Neuronal stem cell (in vitro differentiated cells): ENCODE data around the gene MALT1.

ENCODE experiments used
- DNase-seq: peaks from one replicate; pipeline ENCODE4 v3.0.0-alpha.2; 2013; ENCODE audit warnings: low spot score
- H2AFZ ChIP-seq: one replicate; pipeline ENCODE4 v1.6.1; 2013; ENCODE audit warnings: mild to moderate bottlenecking, low read length, inconsistent platforms
- H2AK5ac ChIP-seq: 2 replicates; pipeline ENCODE4 v1.6.1; 2013; ENCODE audit warnings: low read depth, mild to moderate bottlenecking, inconsistent platforms, low read length, moderate library complexity, mixed read lengths
- H2BK120ac ChIP-seq: 2 replicates; pipeline ENCODE4 v1.6.1; 2013; ENCODE audit warnings: low read depth, mild to moderate bottlenecking, inconsistent platforms, low read length, moderate library complexity, mixed read lengths
- H2BK12ac ChIP-seq: one replicate; pipeline ENCODE4 v1.6.1; 2013; ENCODE audit warnings: low read length, inconsistent platforms
- H2BK15ac ChIP-seq: 2 replicates; pipeline ENCODE4 v1.6.1; 2013; ENCODE audit warnings: mild to moderate bottlenecking, low read length, inconsistent platforms, mixed read lengths
- H2BK5ac ChIP-seq: one replicate; pipeline ENCODE4 v1.6.1; 2013; ENCODE audit warnings: inconsistent platforms, mild to moderate bottlenecking, low read length, moderate library complexity
- H3K14ac ChIP-seq: one replicate; pipeline ENCODE4 v1.6.1; 2013; ENCODE audit warnings: low read length, inconsistent platforms
- H3K18ac ChIP-seq: 2 replicates; pipeline ENCODE4 v1.6.1; 2013; ENCODE audit warnings: low read length, inconsistent platforms
- H3K23ac ChIP-seq: 2 replicates; pipeline ENCODE4 v1.6.1; 2013; ENCODE audit warnings: low read depth, mild to moderate bottlenecking, mixed read lengths, low read length, inconsistent platforms; ENCODE audit not compliant: poor library complexity
- H3K27ac ChIP-seq: replicated peaks from 3 replicates; pipeline ENCODE4 v1.5.1; 2013; ENCODE audit warnings: low read length, inconsistent platforms
- H3K27me3 ChIP-seq, 3 experiments: 2 replicates each; pipeline ENCODE4 v1.6.1; 2013; ENCODE audit warnings: low read length in 3 of 3, mild to moderate bottlenecking in 2 of 3, inconsistent platforms in 1 of 3, low read depth in 1 of 3, mixed read lengths in 1 of 3, moderate library complexity in 1 of 3; ENCODE audit not compliant: control insufficient read depth in 3 of 3, insufficient read depth in 3 of 3
- H3K36me3 ChIP-seq, 2 donors: replicated peaks in 1 of 2; 2 replicates each; pipeline ENCODE4 v1.6.1; 2013; ENCODE audit warnings: low read length in 2 of 2; ENCODE audit not compliant: control insufficient read depth in 2 of 2, insufficient read depth in 2 of 2
- H3K4ac ChIP-seq: 2 replicates; pipeline ENCODE4 v1.6.1; 2013; ENCODE audit warnings: inconsistent platforms, mild to moderate bottlenecking, low read length, moderate library complexity
- H3K4me1 ChIP-seq, 2 donors: 1 replicate in 1 of 2; 2 replicates in 1 of 2; pipeline ENCODE4 v1.6.1; 2013; ENCODE audit warnings: low read length in 2 of 2, low read depth in 1 of 2; ENCODE audit not compliant: control insufficient read depth in 2 of 2, insufficient read depth in 1 of 2
- H3K4me2 ChIP-seq: one replicate; pipeline ENCODE4 v1.6.1; 2013; ENCODE audit warnings: mild to moderate bottlenecking, low read length, inconsistent platforms; ENCODE audit not compliant: insufficient read depth, poor library complexity, severe bottlenecking
- H3K4me3 ChIP-seq, 2 donors: 2 replicates each; pipeline ENCODE4 v1.5.1; 2013; ENCODE audit warnings: low read length in 2 of 2, mild to moderate bottlenecking in 2 of 2, inconsistent platforms in 1 of 2, moderate library complexity in 1 of 2
- H3K79me1 ChIP-seq: one replicate; pipeline ENCODE4 v1.6.1; 2013; ENCODE audit warnings: low read depth, mild to moderate bottlenecking, inconsistent platforms, low read length, moderate library complexity
- H3K9ac ChIP-seq: one replicate; pipeline ENCODE4 v1.6.1; 2013; ENCODE audit warnings: mild to moderate bottlenecking, low read depth, low read length, inconsistent platforms; ENCODE audit not compliant: poor library complexity
- H3K9me3 ChIP-seq, 2 donors: replicated peaks in 1 of 2; 2 replicates each; pipeline versions ENCODE3 to v1.6.1; 2013; ENCODE audit warnings: low read length in 2 of 2, mild to moderate bottlenecking in 2 of 2, inconsistent platforms in 1 of 2, low read depth in 1 of 2, mixed read lengths in 1 of 2, moderate library complexity in 1 of 2; ENCODE audit not compliant: control insufficient read depth in 2 of 2, insufficient read depth in 1 of 2
- H4K8ac ChIP-seq: one replicate; pipeline ENCODE4 v1.6.1; 2013; ENCODE audit warnings: low read depth, mild to moderate bottlenecking, inconsistent platforms, low read length, moderate library complexity
- H4K91ac ChIP-seq: one replicate; pipeline ENCODE4 v1.6.1; 2013; ENCODE audit warnings: low read length, low read depth, mild to moderate bottlenecking, inconsistent platforms; ENCODE audit not compliant: poor library complexity
- WGBS, 2 donors: extraction: QIAGEN DNeasy Blood & Tissue Kit; methylation state at CpG; one replicate each; pipeline ENCODE4 v1.1.7; 2013; ENCODE audit warnings: missing lambda C conversion rate in 2 of 2, mixed read lengths in 1 of 2; ENCODE audit not compliant: insufficient read length in 2 of 2, insufficient replicate concordance in 1 of 2; ENCODE audit errors: extremely low coverage in 2 of 2; 5-methylcytosine and 5-hydroxymethylcytosine counted together

Gene MALT1

GRCh38 chr18:58714259-58714658, 43.0 kb downstream of the MALT1 start:
- H2AFZ ChIP-seq, result no peak overlapping the region
- no peaks in the 10 kb centered on the region for H3K4me1 ChIP-seq
- H3K18ac ChIP-seq, result no peak overlapping the region
- no peak overlapping the region for H2BK12ac ChIP-seq
- no CpG with 5 or more reads among the region's 3 CpGs for WGBS, 2 donors
- H4K8ac ChIP-seq, result no peak overlapping the region
- H3K9ac ChIP-seq, result no peak overlapping the region
- peaks cover 0 to 88% of the 10 kb centered on the region in 2 donors for H3K36me3 ChIP-seq
- H3K4me2 ChIP-seq, result no peak overlapping the region
- no peaks in the 10 kb centered on the region for H3K9me3 ChIP-seq
- no peaks in the 10 kb centered on the region for H3K27me3 ChIP-seq
- H3K4ac ChIP-seq, result no peak overlapping the region
- H2BK15ac ChIP-seq, result no peak overlapping the region
- H3K4me3 ChIP-seq, result no peak overlapping the region
- no peak for DNase-seq
- no peak overlapping the region for H3K23ac ChIP-seq
- no peak overlapping the region for H3K27ac ChIP-seq
- no peaks in the 10 kb centered on the region for H3K79me1 ChIP-seq
- H4K91ac ChIP-seq, result no peak overlapping the region
- no peak overlapping the region for H2AK5ac ChIP-seq
- no peak overlapping the region for H3K14ac ChIP-seq
- H2BK120ac ChIP-seq, result no peak overlapping the region
- no peak overlapping the region for H2BK5ac ChIP-seq

GRCh38 chr18:58714821-58715220, 43.6 kb downstream of the MALT1 start:
- no peak overlapping the region for H3K9ac ChIP-seq
- no peaks in the 10 kb centered on the region for H3K4me1 ChIP-seq
- H2BK15ac ChIP-seq, result no peak overlapping the region
- H3K27ac ChIP-seq, result no peak overlapping the region
- H4K91ac ChIP-seq, result no peak overlapping the region
- WGBS, 2 donors, result no CpG with 5 or more reads among the region's 1 CpG
- H2BK12ac ChIP-seq, result no peak overlapping the region
- no peak overlapping the region for H3K18ac ChIP-seq
- no peak overlapping the region for H2BK120ac ChIP-seq
- H2AFZ ChIP-seq, result no peak overlapping the region
- no peaks in the 10 kb centered on the region for H3K27me3 ChIP-seq
- H3K9me3 ChIP-seq, result no peaks in the 10 kb centered on the region
- H3K23ac ChIP-seq, result no peak overlapping the region
- peaks cover 0 to 88% of the 10 kb centered on the region in 2 donors for H3K36me3 ChIP-seq
- no peak overlapping the region for H4K8ac ChIP-seq
- H2BK5ac ChIP-seq, result no peak overlapping the region
- H2AK5ac ChIP-seq, result no peak overlapping the region
- H3K79me1 ChIP-seq, result no peaks in the 10 kb centered on the region
- no peak overlapping the region for H3K4me3 ChIP-seq
- no peak overlapping the region for H3K4me2 ChIP-seq
- no peak overlapping the region for H3K4ac ChIP-seq
- no peak for DNase-seq
- no peak overlapping the region for H3K14ac ChIP-seq

- Histone ChIP-seq H3K18ac (no peak overlapping the region), H3K14ac (no peak overlapping the region), H3K27ac (no peak overlapping the region), H4K8ac (no peak overlapping the region), H2BK5ac (no peak overlapping the region), H2BK12ac (no peak overlapping the region), H3K23ac (no peak overlapping the region), H2AFZ (no peak overlapping the region), H3K36me3 (peaks cover 0 to 87% of the 10 kb centered on the region in 2 donors), H3K4me3 (no peak overlapping the region), H4K91ac (no peak overlapping the region), H2BK120ac (no peak overlapping the region), H2BK15ac (no peak overlapping the region), H3K27me3 (no peaks in the 10 kb centered on the region), H3K9ac (no peak overlapping the region), H3K4ac (no peak overlapping the region), H2AK5ac (no peak overlapping the region), H3K9me3 (no peaks in the 10 kb centered on the region), H3K79me1 (no peaks in the 10 kb centered on the region), H3K4me1 (no peaks in the 10 kb centered on the region), H3K4me2 (no peak overlapping the region)
- no peak for DNase-seq
- WGBS, 2 donors, result no CpG with 5 or more reads among the region's 2 CpGs
Measured at GRCh38 chr18:58715540-58715939, 44.3 kb downstream of the MALT1 start.

GRCh38 chr18:58716060-58716756, 44.9 kb downstream of the MALT1 start:
- Histone ChIP-seq H3K4me1 (no peaks in the 10 kb centered on the region), H2AK5ac (no peak overlapping the region), H3K14ac (no peak overlapping the region), H2BK15ac (no peak overlapping the region), H4K8ac (no peak overlapping the region), H3K36me3 (peaks cover 0 to 87% of the 10 kb centered on the region in 2 donors), H3K9ac (no peak overlapping the region), H2BK12ac (no peak overlapping the region), H2AFZ (no peak overlapping the region), H3K23ac (no peak overlapping the region), H3K9me3 (no peaks in the 10 kb centered on the region), H3K4ac (no peak overlapping the region), H2BK5ac (no peak overlapping the region), H3K27ac (no peak overlapping the region), H4K91ac (no peak overlapping the region), H3K4me3 (no peak overlapping the region), H3K27me3 (no peaks in the 10 kb centered on the region), H2BK120ac (no peak overlapping the region), H3K79me1 (no peaks in the 10 kb centered on the region), H3K4me2 (no peak overlapping the region), H3K18ac (no peak overlapping the region)
- no CpG with 5 or more reads among the region's 4 CpGs for WGBS, 2 donors
- DNase-seq, result no peak
